ENCODE measurements around the gene SEPTIN11. TPM values are rescaled to one million over a fixed set of nuclear protein-coding genes. Genes with fewer than 3 reads are reported as not detected.

SEPTIN11 gene
- polyA plus RNA-seq, 1 donor (not counting 4 experiments of a cell fraction or from before 2014, with no cell fraction given), result 99.3 TPM

GRCh38 chr4:76984127-76984526 is 34.6 kb downstream of the SEPTIN11 start:
- H3K36me3 ChIP-seq (ENCODE audit: control insufficient read depth in 2 of 2, extremely low read depth in 1 of 2, insufficient read depth in 2 of 2, low read length in 2 of 2), result peaks cover 0 to 4% of the 10 kb centered on the region in 2 experiments
- no peak overlapping the region for H3K9ac ChIP-seq (ENCODE audit: control insufficient read depth, extremely low read depth, insufficient read depth, low read length)
- dilution Hi-C loops (cut with MboI; ENCODE audit: extremely low pct_ligation_motif_present, low sequenced_read_pairs), result no loop called here
- no peak overlapping the region for H3K27ac ChIP-seq (ENCODE audit: control insufficient read depth, insufficient read depth, low read length)
- no peaks in the 10 kb centered on the region for H3K9me1 ChIP-seq (ENCODE audit: control insufficient read depth, extremely low read depth, insufficient read depth, low read length)
- TF ChIP-seq EZH2 (IDR thresholded peaks at IDR 0.05; ENCODE audit: low read length) (no peak), CTCF (optimal IDR thresholded peaks at IDR 0.05 in 1 of 3, IDR thresholded peaks at IDR 0.05 in 1 of 3, conservative IDR thresholded peaks at IDR 0.05 in 1 of 3; ENCODE audit: extremely low read depth in 1 of 3, insufficient read depth in 2 of 3, low read length in 3 of 3) (peak in 2 of 3 experiments; percentile 23 to 29)
- H3K27me3 ChIP-seq (ENCODE audit: control insufficient read depth, extremely low read depth, insufficient read depth, low read length), result no peaks in the 10 kb centered on the region
- FAIRE-seq, result no peak
- no peak overlapping the region for H3K4me3 ChIP-seq (ENCODE audit: control insufficient read depth in 2 of 3, extremely low read depth in 1 of 3, insufficient read depth in 2 of 3, low read depth in 1 of 3, low read length in 3 of 3)
- H3K4me1 ChIP-seq (ENCODE audit: control insufficient read depth, extremely low read depth, insufficient read depth, low read length), result peaks cover 10% of the 10 kb centered on the region
- DNase-seq (ENCODE audit: low read depth, low spot score), result no peak
- H3K9me3 ChIP-seq (ENCODE audit: control insufficient read depth, low read depth, low read length), result no peaks in the 10 kb centered on the region
- no peak overlapping the region for H3K4me2 ChIP-seq (ENCODE audit: control insufficient read depth, extremely low read depth, insufficient read depth, low read depth, low read length)
- no peak overlapping the region for H2AFZ ChIP-seq (ENCODE audit: control insufficient read depth, low read length)
- no peaks in the 10 kb centered on the region for H4K20me1 ChIP-seq (ENCODE audit: control insufficient read depth, extremely low read depth, insufficient read depth, low read length)
- H3K79me2 ChIP-seq (ENCODE audit: control insufficient read depth, insufficient read depth, low read length), result peaks cover 75% of the 10 kb centered on the region

DNA sequence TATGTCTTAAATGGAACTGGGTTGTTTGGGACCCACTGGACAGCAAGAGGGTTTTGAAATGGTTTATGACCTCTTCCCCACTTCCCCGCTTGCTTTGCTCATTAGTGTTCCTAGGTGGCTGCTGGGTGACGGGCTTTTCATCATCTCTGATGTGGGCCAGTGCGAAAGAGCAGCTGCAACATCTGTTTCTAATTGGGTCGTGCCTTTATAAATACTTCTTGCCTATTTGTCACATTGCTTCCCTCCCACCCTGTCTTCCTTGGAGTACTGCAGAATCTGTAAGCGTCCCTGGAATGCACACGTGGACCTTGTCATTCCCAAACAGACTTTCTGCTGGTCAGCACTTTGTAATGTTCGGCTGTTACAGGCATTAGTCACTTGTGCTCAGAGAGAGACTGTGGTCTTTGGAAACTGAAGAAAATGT is 35.2 kb downstream of the SEPTIN11 start:
- peaks cover 0 to 4% of the 10 kb centered on the region in 2 experiments for H3K36me3 ChIP-seq (ENCODE audit: control insufficient read depth in 2 of 2, extremely low read depth in 1 of 2, insufficient read depth in 2 of 2, low read length in 2 of 2)
- H4K20me1 ChIP-seq (ENCODE audit: control insufficient read depth, extremely low read depth, insufficient read depth, low read length), result no peaks in the 10 kb centered on the region
- no peak overlapping the region for H3K4me3 ChIP-seq (ENCODE audit: control insufficient read depth in 2 of 3, extremely low read depth in 1 of 3, insufficient read depth in 2 of 3, low read depth in 1 of 3, low read length in 3 of 3)
- no peak for TF ChIP-seq EZH2 (IDR thresholded peaks at IDR 0.05; ENCODE audit: low read length)
- TF ChIP-seq CTCF (optimal IDR thresholded peaks at IDR 0.05 in 1 of 3, IDR thresholded peaks at IDR 0.05 in 1 of 3, conservative IDR thresholded peaks at IDR 0.05 in 1 of 3; ENCODE audit: extremely low read depth in 1 of 3, insufficient read depth in 2 of 3, low read length in 3 of 3), result no peak
- no peaks in the 10 kb centered on the region for H3K9me1 ChIP-seq (ENCODE audit: control insufficient read depth, extremely low read depth, insufficient read depth, low read length)
- H3K4me1 ChIP-seq (ENCODE audit: control insufficient read depth, extremely low read depth, insufficient read depth, low read length), result peaks cover 10% of the 10 kb centered on the region
- no peaks in the 10 kb centered on the region for H3K27me3 ChIP-seq (ENCODE audit: control insufficient read depth, extremely low read depth, insufficient read depth, low read length)
- FAIRE-seq (no peak), DNase-seq (ENCODE audit: low read depth, low spot score) (no peak)
- H3K9ac ChIP-seq (ENCODE audit: control insufficient read depth, extremely low read depth, insufficient read depth, low read length), result no peak overlapping the region
- no peaks in the 10 kb centered on the region for H3K9me3 ChIP-seq (ENCODE audit: control insufficient read depth, low read depth, low read length)
- peaks cover 69% of the 10 kb centered on the region for H3K79me2 ChIP-seq (ENCODE audit: control insufficient read depth, insufficient read depth, low read length)
- H3K27ac ChIP-seq (ENCODE audit: control insufficient read depth, insufficient read depth, low read length), result no peak overlapping the region
- dilution Hi-C loops (cut with MboI; ENCODE audit: extremely low pct_ligation_motif_present, low sequenced_read_pairs), result no loop called here
- no peak overlapping the region for H3K4me2 ChIP-seq (ENCODE audit: control insufficient read depth, extremely low read depth, insufficient read depth, low read depth, low read length)
- no peak overlapping the region for H2AFZ ChIP-seq (ENCODE audit: control insufficient read depth, low read length)

Data from keratinocyte (primary cell).